Astrocyte of the cerebellum (primary cell): ENCODE measurements around the gene SPATA46.

ENCODE experiments used
- DNase-seq: peaks from one replicate; pipeline ENCODE4 v3.0.0-alpha.2; 2011; ENCODE audit warnings: low read depth
- H3K4me3 ChIP-seq: 2 replicates; pipeline ENCODE4 v1.5.1; 2011; ENCODE audit warnings: mild to moderate bottlenecking, low read depth, low read length, moderate library complexity
- in situ Hi-C: cut with HindIII; loops from 2 replicates; pipeline ENCODE4 v1.10.0; 2017; ENCODE audit warnings: low sequenced_read_pairs
- TF ChIP-seq, protein P1 (sequence below): IDR thresholded peaks from 2 replicates; pipeline ENCODE4 v1.5.1; 2012; ENCODE audit warnings: low read length, low read depth, moderate library complexity, mild to moderate bottlenecking; ENCODE audit errors: missing control alignments

Gene SPATA46

DNA sequence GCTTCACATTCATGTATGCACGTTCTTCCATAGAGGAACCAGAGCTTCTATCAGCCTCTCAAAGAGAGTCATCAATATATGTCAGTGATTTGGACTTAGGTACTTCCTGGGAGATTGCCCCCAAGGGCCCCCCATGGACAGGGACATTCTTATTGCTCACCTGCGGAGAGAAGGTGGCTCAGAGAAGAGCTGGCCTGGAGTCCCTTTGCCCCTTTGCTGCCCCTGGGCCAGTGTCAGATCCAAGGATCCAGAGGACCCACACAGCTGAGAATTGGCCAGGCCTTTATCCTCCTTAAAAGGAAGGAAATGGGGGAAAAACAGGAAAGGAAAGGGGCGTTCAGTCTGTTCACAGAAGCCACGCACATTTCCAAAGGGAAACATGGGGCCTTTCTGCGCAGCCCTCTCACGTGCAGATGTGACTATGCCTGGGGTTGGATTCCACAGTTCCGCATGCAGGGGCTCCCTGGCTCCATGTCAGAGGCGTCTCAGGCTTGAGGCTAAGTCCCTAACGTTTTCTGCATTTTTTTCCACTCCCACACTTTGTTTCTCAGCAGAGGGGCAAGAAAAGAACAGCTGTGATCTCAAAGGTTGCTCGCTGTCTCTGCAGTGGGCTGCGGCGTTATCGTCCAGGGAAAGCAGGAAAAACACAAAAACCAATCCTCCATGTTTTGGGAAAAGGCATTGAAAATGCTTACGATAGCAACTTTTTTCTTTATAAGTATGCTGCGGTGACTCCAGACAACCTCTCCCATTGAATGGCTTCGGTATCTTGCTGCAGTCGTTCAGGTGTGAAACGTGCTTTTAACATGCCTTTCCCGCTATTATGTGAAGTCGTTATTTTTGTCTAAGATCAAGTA lies 10.8 kb upstream of the SPATA46 start:
- in situ Hi-C loops, result no loop called here
- DNase-seq, result no peak
- TF ChIP-seq, protein P1, sequence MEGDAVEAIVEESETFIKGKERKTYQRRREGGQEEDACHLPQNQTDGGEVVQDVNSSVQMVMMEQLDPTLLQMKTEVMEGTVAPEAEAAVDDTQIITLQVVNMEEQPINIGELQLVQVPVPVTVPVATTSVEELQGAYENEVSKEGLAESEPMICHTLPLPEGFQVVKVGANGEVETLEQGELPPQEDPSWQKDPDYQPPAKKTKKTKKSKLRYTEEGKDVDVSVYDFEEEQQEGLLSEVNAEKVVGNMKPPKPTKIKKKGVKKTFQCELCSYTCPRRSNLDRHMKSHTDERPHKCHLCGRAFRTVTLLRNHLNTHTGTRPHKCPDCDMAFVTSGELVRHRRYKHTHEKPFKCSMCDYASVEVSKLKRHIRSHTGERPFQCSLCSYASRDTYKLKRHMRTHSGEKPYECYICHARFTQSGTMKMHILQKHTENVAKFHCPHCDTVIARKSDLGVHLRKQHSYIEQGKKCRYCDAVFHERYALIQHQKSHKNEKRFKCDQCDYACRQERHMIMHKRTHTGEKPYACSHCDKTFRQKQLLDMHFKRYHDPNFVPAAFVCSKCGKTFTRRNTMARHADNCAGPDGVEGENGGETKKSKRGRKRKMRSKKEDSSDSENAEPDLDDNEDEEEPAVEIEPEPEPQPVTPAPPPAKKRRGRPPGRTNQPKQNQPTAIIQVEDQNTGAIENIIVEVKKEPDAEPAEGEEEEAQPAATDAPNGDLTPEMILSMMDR, result no peak
- H3K4me3 ChIP-seq, result no peak overlapping the region

DNA sequence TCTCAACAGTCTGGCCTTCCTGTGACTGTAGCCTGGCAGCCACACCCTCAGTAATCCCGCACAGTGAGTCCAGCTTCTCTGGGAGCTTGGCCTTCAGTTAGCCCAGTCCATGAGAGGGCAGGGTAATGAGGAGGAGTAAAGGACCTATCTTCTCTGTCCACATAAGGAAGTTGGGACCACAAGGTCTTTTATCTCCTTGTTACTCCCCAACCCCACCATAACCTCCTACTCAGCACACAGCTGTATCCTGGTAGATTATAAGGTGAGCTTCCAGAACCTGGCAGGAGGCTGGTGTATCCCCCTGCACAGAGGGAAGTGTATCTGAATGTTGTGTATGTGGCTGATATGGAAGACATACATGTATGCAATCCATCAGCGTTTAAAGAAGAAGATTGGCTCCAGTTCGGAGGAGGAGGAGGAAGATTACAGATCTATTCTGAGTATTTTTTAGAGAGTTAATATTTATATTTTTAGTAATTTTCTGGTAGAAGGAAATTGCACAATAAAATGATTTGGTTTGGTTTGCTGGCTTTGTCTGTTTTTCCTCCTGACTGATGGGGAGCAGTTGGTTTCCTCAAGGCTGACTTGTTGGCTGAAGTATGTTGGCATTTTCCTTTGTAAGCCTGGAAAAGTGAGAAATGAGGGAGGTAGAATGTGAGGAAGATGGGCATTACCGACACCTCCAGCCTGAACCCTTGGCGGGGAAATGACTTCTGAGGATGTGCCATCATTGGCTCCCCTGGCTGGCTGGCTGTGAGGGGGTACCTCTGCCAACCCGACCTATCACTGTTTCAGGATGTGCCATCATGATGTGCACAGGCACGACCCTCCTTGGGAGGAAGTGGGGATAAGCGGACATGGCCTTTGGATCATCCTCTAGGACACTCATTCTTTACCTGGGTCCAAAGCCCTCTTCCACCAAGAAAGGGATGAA lies 9.9 kb upstream of the SPATA46 start:
- in situ Hi-C loops, result no loop called here
- H3K4me3 ChIP-seq, result no peak overlapping the region

DNA sequence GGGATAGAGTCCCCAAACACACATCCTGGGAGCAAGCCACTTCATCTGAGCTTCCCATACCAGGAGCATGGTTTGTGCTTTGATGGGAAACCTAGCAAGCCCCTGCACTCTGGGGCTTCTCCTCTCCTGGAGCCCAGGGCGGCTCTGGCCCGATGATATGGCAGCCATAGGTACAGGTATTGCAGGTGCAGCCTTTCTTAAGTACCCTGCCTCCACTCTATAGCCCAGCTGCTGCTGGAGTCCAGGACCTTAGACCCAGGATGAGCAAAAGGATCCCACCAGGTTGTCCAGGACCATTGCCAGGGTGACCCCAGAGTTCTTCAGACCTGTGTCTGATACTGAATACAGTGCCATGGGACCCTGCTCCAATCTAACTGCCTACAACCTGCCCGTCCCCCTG lies 9.0 kb upstream of the SPATA46 start:
- TF ChIP-seq, protein P1, result no peak
- no peak overlapping the region for H3K4me3 ChIP-seq
- in situ Hi-C loops, result no loop called here
- no peak for DNase-seq

More for the DNA sequence above, 9.9 kb upstream of the SPATA46 start:
- no peak for DNase-seq
- TF ChIP-seq, protein P1, result no peak

DNA sequence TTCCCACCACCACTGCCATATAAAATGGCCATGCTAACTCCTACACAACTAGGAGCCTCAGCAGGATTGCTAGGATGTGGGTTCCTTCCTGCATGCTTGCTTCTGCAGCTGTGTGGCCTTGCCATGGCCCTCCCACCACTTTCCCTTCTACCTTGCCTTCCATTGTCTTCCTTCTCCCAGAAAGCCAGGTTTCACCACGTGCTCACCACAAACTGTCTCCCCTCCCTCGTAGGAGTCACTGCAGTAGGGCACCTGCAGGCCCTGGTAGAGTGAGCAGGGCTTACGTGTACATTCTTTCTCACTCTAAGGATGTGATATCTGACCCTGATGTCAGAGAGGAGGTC lies 8.6 kb upstream of the SPATA46 start:
- in situ Hi-C loops, result no loop called here
- no peak overlapping the region for H3K4me3 ChIP-seq
- TF ChIP-seq, protein P1, result no peak
- DNase-seq, result no peak

DNA sequence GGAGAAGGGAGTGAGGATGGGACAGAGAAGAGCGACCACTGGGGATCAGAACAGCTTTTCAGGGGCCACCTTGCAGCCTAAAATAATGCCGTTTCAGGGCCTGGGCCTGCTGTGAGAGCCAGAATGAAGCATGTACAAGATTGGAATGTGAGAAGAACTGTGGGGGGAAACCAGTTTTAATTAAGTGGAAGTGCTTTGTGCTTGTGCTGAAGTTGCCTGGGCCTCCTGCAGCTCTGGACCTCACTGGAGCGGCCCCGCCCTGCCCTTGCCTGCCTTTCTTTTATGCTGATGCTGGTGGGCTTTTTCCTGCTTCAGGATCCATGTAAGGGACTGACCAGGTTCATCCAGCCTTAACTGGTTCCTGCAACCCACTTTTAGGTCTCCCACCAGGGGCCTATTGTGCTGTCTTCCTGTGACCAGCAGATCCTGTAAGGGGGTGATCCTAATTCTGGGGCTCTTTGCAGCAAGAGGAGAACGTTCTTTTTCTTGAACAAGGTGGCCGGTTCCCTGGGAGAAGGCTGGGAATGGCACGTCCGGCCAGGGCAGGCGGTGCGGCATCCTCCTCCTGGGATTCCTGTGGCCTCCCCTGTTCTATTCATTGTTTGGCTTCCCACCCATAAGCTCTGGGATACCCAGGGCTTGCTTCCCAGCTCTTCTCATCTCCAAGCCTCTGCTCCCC lies 8.1 kb upstream of the SPATA46 start:
- DNase-seq, result no peak
- H3K4me3 ChIP-seq, result no peak overlapping the region
- TF ChIP-seq, protein P1, result no peak
- in situ Hi-C loops, result no loop called here

DNA sequence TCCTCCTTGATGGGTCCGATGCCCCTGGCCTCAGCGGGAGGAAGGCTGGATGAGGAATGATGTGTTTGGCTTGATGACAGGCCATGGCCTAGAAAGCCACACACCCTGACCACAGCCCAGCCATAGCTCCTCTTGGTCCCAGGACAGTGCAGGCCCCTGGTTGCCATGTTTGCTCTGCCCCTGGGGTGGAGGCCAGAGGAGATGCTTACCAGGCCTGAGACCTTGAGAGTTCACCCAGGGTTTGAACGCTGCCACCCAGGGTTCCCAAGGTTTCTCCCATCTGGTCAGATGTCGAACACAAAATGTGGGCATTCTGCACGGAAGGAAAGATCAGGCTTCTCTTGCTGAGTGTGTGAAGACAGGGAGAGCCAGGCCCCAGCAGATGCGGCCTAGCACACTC lies 7.5 kb upstream of the SPATA46 start:
- TF ChIP-seq, protein P1, result no peak
- in situ Hi-C loops, result no loop called here
- H3K4me3 ChIP-seq, result no peak overlapping the region
- DNase-seq, result no peak
